ENCODE results near the gene MND1.

MND1 gene

GRCh38 chr4:153327247-153327646 lies 17.2 kb upstream of the MND1 start:
- no peak overlapping the region for H3K4me2 ChIP-seq (ENCODE audit: low read length)
- H3K4me3 ChIP-seq (ENCODE audit: low read length): no peak overlapping the region
- H3K36me3 ChIP-seq (ENCODE audit: insufficient read depth, low read length): no peaks in the 10 kb centered on the region
- H3K9me3 ChIP-seq (replicated peaks; ENCODE audit: low read length): no peaks in the 10 kb centered on the region
- H3K27me3 ChIP-seq (ENCODE audit: control insufficient read depth, insufficient read depth, low read length): no peaks in the 10 kb centered on the region
- H3K4me1 ChIP-seq (ENCODE audit: control insufficient read depth, insufficient read depth, low read length): peaks cover 11% of the 10 kb centered on the region
- no peak overlapping the region for H3K9ac ChIP-seq (ENCODE audit: low read depth, low read length)

GRCh38 chr4:153332936-153333335 lies 11.6 kb upstream of the MND1 start:
- H3K4me3 ChIP-seq (ENCODE audit: low read length): no peak overlapping the region
- no peaks in the 10 kb centered on the region for H3K27me3 ChIP-seq (ENCODE audit: control insufficient read depth, insufficient read depth, low read length)
- H3K9ac ChIP-seq (ENCODE audit: low read depth, low read length): no peak overlapping the region
- H3K9me3 ChIP-seq (replicated peaks; ENCODE audit: low read length): no peaks in the 10 kb centered on the region
- no peaks in the 10 kb centered on the region for H3K4me1 ChIP-seq (ENCODE audit: control insufficient read depth, insufficient read depth, low read length)
- no peak overlapping the region for H3K4me2 ChIP-seq (ENCODE audit: low read length)
- no peaks in the 10 kb centered on the region for H3K36me3 ChIP-seq (ENCODE audit: insufficient read depth, low read length)

GRCh38 chr4:153333874-153334273 lies 10.6 kb upstream of the MND1 start:
- no peak overlapping the region for H3K9ac ChIP-seq (ENCODE audit: low read depth, low read length)
- no peaks in the 10 kb centered on the region for H3K4me1 ChIP-seq (ENCODE audit: control insufficient read depth, insufficient read depth, low read length)
- H3K4me2 ChIP-seq (ENCODE audit: low read length): no peak overlapping the region
- no peaks in the 10 kb centered on the region for H3K36me3 ChIP-seq (ENCODE audit: insufficient read depth, low read length)
- no peaks in the 10 kb centered on the region for H3K27me3 ChIP-seq (ENCODE audit: control insufficient read depth, insufficient read depth, low read length)
- no peaks in the 10 kb centered on the region for H3K9me3 ChIP-seq (replicated peaks; ENCODE audit: low read length)
- H3K4me3 ChIP-seq (ENCODE audit: low read length): no peak overlapping the region

- Histone ChIP-seq H3K4me1 (ENCODE audit: control insufficient read depth, insufficient read depth, low read length) (no peaks in the 10 kb centered on the region), H3K9me3 (replicated peaks; ENCODE audit: low read length) (no peaks in the 10 kb centered on the region), H3K36me3 (ENCODE audit: insufficient read depth, low read length) (no peaks in the 10 kb centered on the region), H3K4me2 (ENCODE audit: low read length) (no peak overlapping the region), H3K27me3 (ENCODE audit: control insufficient read depth, insufficient read depth, low read length) (no peaks in the 10 kb centered on the region), H3K4me3 (ENCODE audit: low read length) (no peak overlapping the region), H3K9ac (ENCODE audit: low read depth, low read length) (no peak overlapping the region)
Measured at GRCh38 chr4:153335665-153336064, 8.8 kb upstream of the MND1 start.

GRCh38 chr4:153337686-153338085 lies 6.8 kb upstream of the MND1 start:
- Histone ChIP-seq H3K9ac (ENCODE audit: low read depth, low read length) (no peak overlapping the region), H3K4me3 (ENCODE audit: low read length) (no peak overlapping the region), H3K9me3 (replicated peaks; ENCODE audit: low read length) (no peaks in the 10 kb centered on the region), H3K27me3 (ENCODE audit: control insufficient read depth, insufficient read depth, low read length) (no peaks in the 10 kb centered on the region), H3K4me1 (ENCODE audit: control insufficient read depth, insufficient read depth, low read length) (peaks cover 8% of the 10 kb centered on the region), H3K4me2 (ENCODE audit: low read length) (no peak overlapping the region), H3K36me3 (ENCODE audit: insufficient read depth, low read length) (no peaks in the 10 kb centered on the region)

GRCh38 chr4:153341575-153342090 lies 2.9 kb upstream of the MND1 start:
- H3K4me1 ChIP-seq (ENCODE audit: control insufficient read depth, insufficient read depth, low read length): peaks cover 11% of the 10 kb centered on the region
- H3K36me3 ChIP-seq (ENCODE audit: insufficient read depth, low read length): no peaks in the 10 kb centered on the region
- no peak overlapping the region for H3K4me2 ChIP-seq (ENCODE audit: low read length)
- H3K9ac ChIP-seq (ENCODE audit: low read depth, low read length): no peak overlapping the region
- H3K27me3 ChIP-seq (ENCODE audit: control insufficient read depth, insufficient read depth, low read length): no peaks in the 10 kb centered on the region
- no peak overlapping the region for H3K4me3 ChIP-seq (ENCODE audit: low read length)
- H3K9me3 ChIP-seq (replicated peaks; ENCODE audit: low read length): no peaks in the 10 kb centered on the region

GRCh38 chr4:153342751-153343552 lies 1.5 kb upstream of the MND1 start:
- no peak overlapping the region for H3K4me3 ChIP-seq (ENCODE audit: low read length)
- no peak overlapping the region for H3K4me2 ChIP-seq (ENCODE audit: low read length)
- H3K9ac ChIP-seq (ENCODE audit: low read depth, low read length): no peak overlapping the region
- no peaks in the 10 kb centered on the region for H3K9me3 ChIP-seq (replicated peaks; ENCODE audit: low read length)
- no peaks in the 10 kb centered on the region for H3K36me3 ChIP-seq (ENCODE audit: insufficient read depth, low read length)
- no peaks in the 10 kb centered on the region for H3K27me3 ChIP-seq (ENCODE audit: control insufficient read depth, insufficient read depth, low read length)
- peaks cover 11% of the 10 kb centered on the region for H3K4me1 ChIP-seq (ENCODE audit: control insufficient read depth, insufficient read depth, low read length)

GRCh38 chr4:153345012-153345981 lies 809 bp downstream of the MND1 start:
- Histone ChIP-seq H3K27me3 (ENCODE audit: control insufficient read depth, insufficient read depth, low read length) (no peaks in the 10 kb centered on the region), H3K4me1 (ENCODE audit: control insufficient read depth, insufficient read depth, low read length) (peaks cover 11% of the 10 kb centered on the region), H3K4me2 (ENCODE audit: low read length) (peak overlapping the region; percentile 83), H3K36me3 (ENCODE audit: insufficient read depth, low read length) (no peaks in the 10 kb centered on the region), H3K9ac (ENCODE audit: low read depth, low read length) (peak overlapping the region; percentile 88), H3K4me3 (ENCODE audit: low read length) (peak overlapping the region; percentile 93), H3K9me3 (replicated peaks; ENCODE audit: low read length) (no peaks in the 10 kb centered on the region)

GRCh38 chr4:153346031-153346430 lies 1.5 kb downstream of the MND1 start:
- no peaks in the 10 kb centered on the region for H3K9me3 ChIP-seq (replicated peaks; ENCODE audit: low read length)
- H3K4me1 ChIP-seq (ENCODE audit: control insufficient read depth, insufficient read depth, low read length): peaks cover 11% of the 10 kb centered on the region
- H3K27me3 ChIP-seq (ENCODE audit: control insufficient read depth, insufficient read depth, low read length): no peaks in the 10 kb centered on the region
- peak overlapping the region; percentile 88 for H3K9ac ChIP-seq (ENCODE audit: low read depth, low read length)
- peak overlapping the region; percentile 83 for H3K4me2 ChIP-seq (ENCODE audit: low read length)
- H3K36me3 ChIP-seq (ENCODE audit: insufficient read depth, low read length): no peaks in the 10 kb centered on the region
- peak overlapping the region; percentile 93 for H3K4me3 ChIP-seq (ENCODE audit: low read length)

GRCh38 chr4:153346563-153346962 lies 2.1 kb downstream of the MND1 start:
- H3K9ac ChIP-seq (ENCODE audit: low read depth, low read length): no peak overlapping the region
- no peaks in the 10 kb centered on the region for H3K27me3 ChIP-seq (ENCODE audit: control insufficient read depth, insufficient read depth, low read length)
- H3K9me3 ChIP-seq (replicated peaks; ENCODE audit: low read length): no peaks in the 10 kb centered on the region
- H3K36me3 ChIP-seq (ENCODE audit: insufficient read depth, low read length): no peaks in the 10 kb centered on the region
- no peak overlapping the region for H3K4me3 ChIP-seq (ENCODE audit: low read length)
- peaks cover 8% of the 10 kb centered on the region for H3K4me1 ChIP-seq (ENCODE audit: control insufficient read depth, insufficient read depth, low read length)
- H3K4me2 ChIP-seq (ENCODE audit: low read length): no peak overlapping the region

- Histone ChIP-seq H3K4me2 (ENCODE audit: low read length) (no peak overlapping the region), H3K4me1 (ENCODE audit: control insufficient read depth, insufficient read depth, low read length) (peaks cover 3% of the 10 kb centered on the region), H3K9ac (ENCODE audit: low read depth, low read length) (no peak overlapping the region), H3K27me3 (ENCODE audit: control insufficient read depth, insufficient read depth, low read length) (no peaks in the 10 kb centered on the region), H3K9me3 (replicated peaks; ENCODE audit: low read length) (no peaks in the 10 kb centered on the region), H3K36me3 (ENCODE audit: insufficient read depth, low read length) (no peaks in the 10 kb centered on the region), H3K4me3 (ENCODE audit: low read length) (no peak overlapping the region)
Measured at GRCh38 chr4:153347117-153347516, 2.6 kb downstream of the MND1 start.

All from skeletal muscle satellite cell (primary cell).